ENCODE measurements around the gene UIMC1.
"Not testable (repeated sequence)": the region's sequence is repeated elsewhere in the genome, so short reads cannot be mapped to it uniquely, and the experiment has no call there.

The UIMC1 gene

DNA sequence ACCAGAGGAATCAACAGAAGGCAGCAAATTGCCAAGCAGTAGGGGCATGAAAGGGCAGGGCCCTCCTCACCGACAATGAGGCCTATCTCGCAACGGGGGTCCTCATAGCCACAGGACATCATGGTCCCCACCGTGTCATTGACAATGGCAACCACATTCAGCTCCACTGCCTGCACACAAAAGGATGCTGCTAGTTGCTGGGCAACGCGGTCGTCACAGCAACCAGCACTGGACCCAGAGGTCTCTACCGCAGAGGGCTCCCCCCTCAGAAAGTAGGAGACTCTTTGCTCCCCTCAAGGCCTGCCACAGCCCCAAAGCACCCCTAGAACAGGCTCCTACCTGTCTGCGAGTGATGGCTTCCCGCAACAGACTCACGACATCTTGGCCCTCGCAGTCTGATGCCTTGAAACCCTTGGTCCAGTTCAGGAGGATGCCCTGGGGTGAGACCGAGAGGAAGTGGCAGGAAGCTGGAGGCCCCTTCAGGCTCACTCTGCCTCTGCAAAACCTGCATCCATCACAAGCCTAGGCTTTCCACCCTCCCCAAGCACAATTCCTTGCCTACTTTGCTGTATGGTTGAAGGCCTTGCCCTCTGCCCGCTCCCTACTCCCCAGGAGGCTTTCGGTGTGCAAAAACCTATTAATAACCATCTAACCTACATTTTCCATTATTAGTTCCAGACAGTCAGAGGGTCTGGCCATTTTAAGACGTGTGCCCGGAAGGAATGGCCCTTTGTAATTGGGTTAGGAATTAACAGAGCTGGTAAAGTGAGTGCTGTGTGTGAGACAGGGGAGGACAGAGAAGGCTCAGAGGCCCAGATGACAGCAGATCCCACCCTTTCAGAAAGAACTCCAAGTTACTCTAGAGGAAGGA, 122.6 kb downstream of the UIMC1 start:
- DNase-seq (ENCODE audit: low read depth), result no peak

DNA sequence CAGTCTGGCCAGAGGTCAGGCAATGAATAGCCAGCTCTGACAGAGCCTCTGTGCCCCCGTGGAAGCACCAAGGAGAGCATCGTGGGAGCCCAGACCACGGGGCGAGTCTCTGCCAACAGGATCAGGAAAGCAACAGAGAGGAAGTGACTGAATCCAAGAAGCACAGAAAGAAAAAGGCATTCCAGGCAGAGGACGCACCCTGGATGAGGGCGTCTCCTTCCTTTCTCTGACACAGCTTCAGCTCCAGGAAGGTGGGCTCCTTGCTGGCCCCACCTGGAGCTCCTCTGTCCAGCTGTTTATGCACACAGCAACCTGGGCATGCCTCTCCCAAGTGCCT, 124.0 kb downstream of the UIMC1 start:
- no peak for DNase-seq (ENCODE audit: low read depth)

DNA sequence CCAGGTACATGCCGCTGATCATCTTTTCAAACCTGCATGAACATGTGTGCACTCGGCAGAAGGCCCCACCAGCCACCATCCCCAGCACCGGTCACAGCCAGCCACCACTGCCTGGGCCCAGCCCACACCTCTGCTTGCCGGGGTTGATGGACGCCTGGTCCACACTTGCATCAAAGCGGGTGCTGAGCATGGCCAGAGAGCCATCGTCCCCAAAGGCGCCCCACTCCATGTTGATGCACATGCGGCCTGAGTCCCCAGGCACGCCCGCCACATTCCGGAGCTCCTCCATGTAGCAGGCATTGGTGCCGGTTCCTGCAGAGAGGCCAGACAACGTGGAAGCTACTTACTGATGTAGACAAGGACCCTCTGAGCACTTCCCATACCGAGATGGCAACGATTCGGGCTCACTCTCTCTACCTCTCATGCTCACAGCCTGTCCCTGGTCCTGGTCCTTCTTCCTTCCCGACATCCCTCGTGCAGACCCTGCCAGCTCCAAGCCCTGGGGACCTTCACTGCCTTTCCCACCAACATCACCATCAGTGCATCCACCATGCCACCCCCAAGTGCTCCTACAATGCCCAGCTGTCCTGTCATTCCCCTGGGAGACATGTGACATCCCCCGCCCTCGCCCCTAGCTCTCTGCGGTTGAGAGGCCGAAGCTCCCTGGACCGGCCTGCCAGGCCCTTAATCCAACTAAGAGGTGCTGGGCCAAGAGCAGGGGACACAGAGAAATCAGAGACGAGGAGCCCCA, 124.6 kb downstream of the UIMC1 start:
- DNase-seq (ENCODE audit: low read depth), result no peak

DNA sequence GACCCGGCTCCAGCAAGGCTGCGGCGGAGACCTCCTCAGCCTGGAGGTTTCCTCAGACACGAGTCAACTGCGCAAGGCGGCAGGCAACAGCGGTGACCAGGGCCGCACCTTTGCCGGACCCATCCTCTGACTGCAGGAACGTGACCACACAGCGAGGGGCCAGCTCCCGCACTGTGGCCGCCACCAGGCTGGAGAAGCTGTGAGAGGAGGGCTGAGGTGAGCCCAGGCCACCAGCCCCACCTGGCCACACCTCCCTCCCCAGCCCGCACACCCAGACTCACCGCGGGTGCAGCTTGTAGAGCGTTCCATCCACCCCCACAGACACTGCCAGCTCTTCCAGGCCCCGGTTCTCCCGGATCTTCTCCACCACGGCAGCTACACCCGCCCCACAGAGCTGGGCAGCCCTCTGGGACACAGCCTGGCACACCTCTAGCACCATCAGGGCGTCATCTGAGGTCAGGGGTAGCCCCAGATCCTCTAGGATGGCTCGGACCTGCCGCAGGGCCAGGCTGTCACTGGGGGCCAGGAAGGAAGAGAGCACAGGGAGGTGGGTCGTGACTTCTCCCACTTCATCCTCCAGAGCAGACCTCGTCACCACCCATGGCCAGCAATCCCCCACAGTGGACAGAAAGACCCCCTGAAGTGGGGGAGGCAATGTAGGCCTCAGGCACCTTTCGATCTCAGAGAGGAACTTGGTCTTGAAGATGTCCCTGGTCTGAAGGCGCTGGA, 125.4 kb downstream of the UIMC1 start:
- no peak for DNase-seq (ENCODE audit: low read depth)

DNA sequence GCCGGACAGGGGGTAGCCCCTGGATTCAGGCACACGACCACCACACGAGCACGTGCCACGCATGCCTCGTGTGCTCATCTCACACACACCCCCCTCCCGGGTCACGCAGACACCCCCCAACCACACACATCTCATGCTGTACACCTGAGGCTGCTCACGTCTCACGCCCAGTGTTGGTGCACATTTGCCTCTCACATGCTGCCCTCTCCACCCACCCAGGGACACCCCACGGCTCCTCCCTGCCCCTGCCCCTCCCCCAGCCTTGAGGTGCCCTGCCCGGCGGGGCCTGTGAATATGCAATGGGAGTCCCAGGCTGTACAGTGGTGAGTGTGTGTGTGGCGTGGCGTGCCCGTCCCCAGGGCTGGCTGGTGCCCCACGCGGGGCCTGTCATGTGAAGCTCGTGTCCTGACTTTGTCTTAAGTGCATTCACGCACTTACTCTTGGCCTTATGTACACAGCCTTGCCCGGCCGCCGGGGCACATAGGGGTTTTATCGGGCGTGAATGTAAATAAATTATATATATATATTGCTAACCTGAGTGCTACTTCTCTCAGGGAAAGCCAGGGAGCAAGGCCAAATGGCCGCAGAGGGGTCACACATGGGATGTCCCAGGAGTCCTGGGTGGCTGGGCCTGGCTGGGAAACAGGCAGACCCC, 126.1 kb downstream of the UIMC1 start:
- no peak for DNase-seq (ENCODE audit: low read depth)

DNA sequence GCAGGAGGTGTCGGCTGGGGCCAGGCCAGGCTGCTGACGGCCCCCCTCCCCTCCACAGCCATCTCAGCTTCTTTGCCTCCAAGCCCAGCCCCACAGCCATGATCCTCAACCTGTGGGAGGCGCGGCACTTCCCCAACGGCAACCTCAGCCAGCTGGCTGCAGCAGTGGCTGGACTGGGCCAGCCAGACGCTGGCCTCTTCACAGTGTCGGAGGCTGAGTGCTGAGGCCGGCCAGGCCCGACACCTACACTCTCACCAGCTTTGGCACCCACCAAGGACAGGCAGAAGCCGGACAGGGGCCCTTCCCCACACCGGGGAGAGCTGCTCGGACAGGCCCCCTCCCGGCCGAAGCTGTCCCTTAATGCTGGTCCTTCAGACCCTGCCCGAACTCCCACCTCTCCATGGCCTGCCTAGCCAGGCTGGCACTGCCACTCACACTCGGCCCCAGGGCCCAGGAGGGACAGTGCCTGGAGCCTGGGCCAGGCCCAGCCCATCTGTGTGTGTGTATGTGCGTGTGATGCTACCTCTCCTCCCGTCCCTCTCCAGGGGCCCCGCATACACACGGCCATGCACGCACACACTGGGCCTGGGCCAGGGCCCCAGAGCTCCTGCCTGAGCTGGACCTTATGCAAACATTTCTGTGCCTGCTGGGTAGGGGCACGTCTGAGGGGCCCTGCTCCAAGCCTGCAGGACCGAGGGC, 126.8 kb downstream of the UIMC1 start:
- no peak for DNase-seq (ENCODE audit: low read depth)

DNA sequence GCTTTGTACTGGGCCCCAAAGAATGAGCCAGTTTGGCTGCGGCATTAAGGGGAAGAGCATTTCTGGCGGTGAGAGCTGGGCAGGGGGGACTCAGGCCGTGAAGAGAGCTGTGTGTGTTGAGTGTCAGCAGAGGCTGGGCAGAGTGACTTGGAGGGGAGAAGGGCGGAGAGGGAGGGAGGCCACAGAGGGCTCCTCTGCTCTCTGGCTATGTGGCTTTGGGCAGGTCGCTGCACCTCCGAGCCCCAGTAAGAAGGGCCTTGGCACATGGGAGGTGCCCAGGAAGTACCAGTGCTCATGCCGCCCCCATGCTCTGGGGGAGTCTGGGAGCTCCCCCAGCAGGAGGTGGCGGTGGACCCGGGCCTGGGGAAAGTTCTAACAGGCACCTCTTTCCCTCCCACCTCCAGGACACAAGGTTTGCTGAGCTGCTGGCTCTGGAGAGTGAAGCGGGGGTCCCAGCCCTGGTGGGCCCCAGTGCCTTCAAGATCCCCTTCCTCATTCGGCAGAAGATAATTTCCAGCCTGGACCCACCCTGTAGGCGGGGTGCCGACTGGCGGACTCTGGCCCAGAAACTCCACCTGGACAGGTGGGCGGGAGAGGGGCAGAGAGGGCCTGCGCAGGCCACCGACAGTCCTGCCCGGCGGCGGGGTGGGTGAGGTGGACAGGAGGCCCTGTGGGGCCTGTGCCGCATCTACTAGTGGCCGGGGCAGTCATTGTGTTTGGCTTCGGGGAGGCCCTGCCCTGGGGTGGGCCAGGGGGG, 127.5 kb downstream of the UIMC1 start:
- no peak for DNase-seq (ENCODE audit: low read depth)

DNA sequence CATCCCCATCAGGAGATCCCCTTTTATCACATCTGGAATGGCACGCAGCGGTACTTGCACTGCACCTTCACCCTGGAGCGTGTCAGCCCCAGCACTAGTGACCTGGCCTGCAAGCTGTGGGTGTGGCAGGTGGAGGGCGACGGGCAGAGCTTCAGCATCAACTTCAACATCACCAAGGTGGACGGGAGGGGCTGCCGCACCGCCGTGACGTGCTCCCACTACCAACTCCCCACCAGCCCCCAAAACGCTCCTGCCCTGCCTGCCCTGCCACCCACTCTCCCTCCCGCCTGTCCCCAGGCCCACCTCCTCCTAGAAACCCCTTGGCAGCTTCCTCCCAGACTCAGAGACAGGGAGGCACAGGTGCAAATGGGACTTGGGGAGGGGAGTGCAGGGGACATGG, 128.1 kb downstream of the UIMC1 start:
- no peak for DNase-seq (ENCODE audit: low read depth)

DNA sequence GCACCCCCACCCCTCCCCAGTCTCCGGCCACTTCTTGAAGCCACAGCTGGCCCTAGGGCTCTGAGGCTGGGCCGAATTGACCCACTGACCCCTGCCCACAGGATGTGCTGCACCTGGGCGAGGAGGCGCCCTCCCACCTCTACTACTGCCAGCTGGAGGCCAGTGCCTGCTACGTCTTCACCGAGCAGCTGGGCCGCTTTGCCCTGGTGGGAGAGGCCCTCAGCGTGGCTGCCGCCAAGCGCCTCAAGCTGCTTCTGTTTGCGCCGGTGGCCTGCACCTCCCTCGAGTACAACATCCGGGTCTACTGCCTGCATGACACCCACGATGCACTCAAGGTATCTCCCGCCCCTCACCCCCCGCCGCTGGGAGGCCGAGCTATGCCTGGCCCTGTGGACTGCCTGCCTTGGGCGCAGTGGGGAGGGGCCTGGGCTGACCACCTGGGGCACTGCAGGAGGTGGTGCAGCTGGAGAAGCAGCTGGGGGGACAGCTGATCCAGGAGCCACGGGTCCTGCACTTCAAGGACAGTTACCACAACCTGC, 128.7 kb downstream of the UIMC1 start:
- no peak for DNase-seq (ENCODE audit: low read depth)

DNA sequence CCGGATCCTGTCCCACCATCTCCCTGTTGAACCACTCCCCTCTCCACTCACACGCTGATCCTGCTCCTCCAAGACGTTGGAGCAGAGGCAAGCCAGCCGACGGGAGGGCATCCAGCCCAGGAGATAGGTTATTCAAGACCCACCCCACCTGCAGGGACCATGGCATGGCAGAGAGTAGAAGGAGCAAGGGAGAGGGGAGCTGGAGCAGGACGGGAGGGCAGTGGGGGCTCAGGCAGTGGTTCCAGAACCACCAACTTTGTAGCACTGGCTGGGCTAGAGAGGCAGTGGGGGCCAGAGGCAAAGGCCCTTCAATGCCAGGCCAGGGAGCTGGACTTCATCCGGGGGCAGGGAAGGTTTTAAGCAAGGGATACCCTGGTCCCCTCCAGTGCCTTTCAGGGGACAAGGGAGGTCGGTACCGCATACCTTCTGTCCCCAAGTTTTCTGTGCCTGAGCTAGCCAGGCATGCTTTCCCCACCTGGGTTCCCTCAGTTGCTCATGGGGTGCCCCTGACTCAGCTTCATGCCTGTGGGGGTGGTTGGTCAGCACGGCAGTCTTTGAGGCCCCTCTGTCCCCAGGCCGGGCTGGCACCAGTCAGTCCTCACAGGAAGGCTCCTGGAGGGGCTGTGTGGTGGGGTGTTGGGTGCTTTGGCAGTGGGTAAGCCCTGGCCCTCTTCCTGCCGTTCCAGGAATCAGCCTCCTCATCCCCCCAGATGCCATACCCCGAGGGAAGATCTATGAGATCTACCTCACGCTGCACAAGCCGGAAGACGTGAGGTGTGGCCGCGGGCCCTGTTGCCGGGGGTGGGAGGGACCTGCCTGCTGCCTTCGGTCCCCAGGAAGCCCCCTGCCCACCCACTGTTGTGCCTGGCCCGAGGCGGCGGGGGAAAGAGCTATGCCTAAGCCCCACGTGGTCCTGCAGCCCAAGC, 129.8 kb downstream of the UIMC1 start:
- no peak for DNase-seq (ENCODE audit: low read depth)

DNA sequence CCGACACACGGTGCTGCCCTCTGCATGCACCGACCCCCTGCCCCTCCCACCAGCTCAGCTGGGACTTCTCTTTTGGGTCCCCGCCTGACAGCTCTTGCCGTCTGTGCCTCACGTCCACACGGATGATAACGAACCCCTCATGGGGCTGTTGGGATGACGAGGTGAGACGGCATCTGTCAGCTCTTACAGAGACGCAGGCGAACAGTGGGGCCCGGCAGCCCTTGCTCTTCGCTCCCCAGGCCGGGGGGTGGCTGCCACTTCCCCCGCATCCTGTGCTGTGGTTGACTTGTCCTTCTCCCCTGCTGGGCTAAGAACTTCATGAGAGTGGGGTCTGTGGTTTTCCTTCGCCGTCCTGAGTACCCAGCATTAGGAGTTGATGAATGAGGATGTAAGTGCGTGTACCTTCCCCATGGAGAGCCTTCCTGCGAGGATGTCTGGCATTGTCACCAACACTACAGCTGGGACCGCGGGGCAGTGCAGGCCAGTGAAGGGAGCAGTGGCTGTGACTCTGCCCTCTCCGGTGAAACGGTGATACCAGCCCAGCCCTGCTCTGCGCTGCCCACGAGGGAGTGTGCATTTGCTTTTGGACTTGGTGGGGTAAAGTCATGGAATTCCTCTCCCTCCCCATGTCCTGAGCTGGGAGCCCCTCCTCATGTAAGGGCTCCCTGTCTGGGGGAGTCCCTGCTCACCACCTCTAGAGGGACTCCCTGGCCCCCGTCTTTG, 130.6 kb downstream of the UIMC1 start:
- DNase-seq (ENCODE audit: low read depth), result no peak

DNA sequence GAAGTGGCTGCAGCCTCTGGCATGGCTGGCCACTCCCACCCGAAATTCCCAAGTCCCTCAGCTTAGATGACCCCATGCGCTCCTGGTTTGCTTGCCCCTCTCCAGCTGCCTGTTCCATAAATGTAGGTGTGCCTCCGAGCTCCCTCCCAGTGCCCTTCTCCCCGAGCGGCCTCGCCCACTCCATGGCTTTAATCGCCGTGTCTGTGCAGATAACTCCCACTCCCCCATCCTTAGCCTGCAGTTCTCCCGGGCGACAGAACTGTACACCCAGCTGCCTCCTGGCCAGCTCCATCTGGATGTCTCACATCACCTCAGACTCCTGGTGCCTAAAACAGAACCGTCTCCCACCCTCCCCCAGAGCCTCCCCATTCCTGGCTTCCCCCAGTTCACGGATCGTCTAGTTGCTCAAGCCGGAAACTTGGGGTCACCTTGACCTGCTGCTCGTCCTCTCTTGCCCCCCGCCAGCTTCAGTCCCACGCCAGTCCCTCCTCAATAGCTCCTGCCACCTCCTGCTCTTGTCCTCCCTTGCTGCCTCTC, 131.5 kb downstream of the UIMC1 start:
- DNase-seq (ENCODE audit: low read depth), result no peak

DNA sequence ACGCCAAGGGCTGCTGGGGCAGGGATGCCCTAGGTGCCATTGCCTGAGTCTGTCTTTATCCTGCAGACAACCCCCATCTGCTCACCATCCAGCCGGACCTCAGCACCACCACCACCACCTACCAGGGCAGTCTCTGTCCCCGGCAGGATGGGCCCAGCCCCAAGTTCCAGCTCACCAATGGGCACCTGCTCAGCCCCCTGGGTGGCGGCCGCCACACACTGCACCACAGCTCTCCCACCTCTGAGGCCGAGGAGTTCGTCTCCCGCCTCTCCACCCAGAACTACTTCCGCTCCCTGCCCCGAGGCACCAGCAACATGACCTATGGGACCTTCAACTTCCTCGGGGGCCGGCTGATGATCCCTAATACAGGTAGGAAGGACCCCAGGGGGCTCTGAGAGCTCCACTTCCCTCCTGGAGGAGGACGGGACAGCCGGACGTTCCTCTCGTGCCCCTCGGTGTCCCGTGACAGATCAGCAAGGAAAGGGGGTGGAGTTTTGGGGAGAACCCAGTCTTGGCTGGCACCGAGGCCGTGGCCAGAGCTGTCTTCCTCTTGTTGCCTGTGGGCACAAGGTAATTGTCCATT, 132.3 kb downstream of the UIMC1 start:
- DNase-seq (ENCODE audit: low read depth), result no peak

DNA sequence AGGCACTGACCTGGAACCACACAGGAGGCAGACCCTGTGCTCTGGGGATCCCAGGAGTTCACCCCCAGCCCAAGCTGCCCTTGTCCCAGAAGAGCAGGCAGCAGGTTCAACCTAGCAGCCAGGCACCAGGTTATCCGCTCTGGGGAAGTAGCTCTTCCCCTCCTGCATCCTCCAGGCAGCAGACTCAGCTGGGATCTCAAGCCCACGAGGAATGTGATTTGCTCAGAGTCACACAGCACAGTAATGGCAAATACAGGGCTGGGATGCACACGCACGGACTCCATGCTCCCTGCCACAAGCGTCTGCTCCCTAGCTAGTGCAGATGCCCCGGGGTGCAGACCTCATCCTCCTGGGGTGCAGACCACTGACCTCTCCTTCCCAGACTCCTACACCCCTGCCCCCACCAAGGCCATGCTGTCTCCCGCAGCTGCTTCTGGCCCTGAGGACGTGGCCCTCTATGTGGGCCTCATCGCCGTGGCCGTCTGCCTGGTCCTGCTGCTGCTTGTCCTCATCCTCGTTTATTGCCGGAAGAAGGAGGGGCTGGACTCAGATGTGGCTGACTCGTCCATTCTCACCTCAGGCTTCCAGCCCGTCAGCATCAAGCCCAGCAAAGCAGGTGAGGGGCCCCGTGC, 132.9 kb downstream of the UIMC1 start:
- DNase-seq (ENCODE audit: low read depth), result no peak

DNA sequence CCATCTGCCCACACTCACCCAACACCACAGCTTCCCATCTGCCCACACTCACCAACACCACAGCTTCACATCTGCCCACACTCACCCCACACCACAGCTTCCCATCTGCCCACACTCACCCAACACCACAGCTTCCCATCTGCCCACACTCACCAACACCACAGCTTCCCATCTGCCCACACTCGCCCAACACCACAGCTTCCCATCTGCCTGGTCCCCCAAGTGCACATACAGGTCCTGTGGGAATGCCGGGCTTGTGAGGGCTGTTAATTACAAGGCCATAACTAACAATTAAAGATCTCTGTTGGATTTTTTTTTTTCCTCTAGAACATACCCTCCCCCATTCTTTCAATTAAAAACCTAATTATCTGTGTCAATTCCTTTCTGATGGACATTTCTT, 133.6 kb downstream of the UIMC1 start:
- DNase-seq (ENCODE audit: low read depth), result not testable (repeated sequence)

DNA sequence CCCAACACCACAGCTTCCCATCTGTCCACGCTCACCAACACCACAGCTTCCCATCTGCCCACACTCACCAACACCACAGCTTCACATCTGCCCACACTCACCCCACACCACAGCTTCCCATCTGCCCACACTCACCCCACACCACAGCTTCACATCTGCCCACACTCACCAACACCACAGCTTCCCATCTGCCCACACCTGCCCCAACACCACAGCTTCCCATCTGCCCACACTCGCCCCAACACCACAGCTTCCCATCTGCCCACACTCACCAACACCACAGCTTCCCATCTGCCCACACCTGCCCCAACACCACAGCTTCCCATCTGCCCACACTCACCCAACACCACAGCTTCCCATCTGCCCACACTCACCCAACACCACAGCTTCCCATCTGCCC, 134.0 kb downstream of the UIMC1 start:
- DNase-seq (ENCODE audit: low read depth), result not testable (repeated sequence)

DNA sequence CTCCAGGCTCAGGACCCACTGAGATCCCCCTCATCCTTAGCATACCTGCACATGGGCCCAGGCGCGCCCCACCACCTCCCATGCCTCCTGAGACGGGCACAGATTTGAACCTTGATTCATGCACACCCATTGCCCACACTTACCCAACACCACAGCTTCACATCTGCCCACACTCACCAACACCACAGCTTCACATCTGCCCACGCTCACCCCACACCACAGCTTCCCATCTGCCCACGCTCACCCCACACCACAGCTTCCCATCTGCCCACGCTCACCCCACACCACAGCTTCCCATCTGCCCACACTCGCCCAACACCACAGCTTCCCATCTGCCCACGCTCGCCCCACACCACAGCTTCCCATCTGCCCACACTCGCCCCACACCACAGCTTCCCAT, 135.9 kb downstream of the UIMC1 start:
- not testable (repeated sequence) for DNase-seq (ENCODE audit: low read depth)

DNA sequence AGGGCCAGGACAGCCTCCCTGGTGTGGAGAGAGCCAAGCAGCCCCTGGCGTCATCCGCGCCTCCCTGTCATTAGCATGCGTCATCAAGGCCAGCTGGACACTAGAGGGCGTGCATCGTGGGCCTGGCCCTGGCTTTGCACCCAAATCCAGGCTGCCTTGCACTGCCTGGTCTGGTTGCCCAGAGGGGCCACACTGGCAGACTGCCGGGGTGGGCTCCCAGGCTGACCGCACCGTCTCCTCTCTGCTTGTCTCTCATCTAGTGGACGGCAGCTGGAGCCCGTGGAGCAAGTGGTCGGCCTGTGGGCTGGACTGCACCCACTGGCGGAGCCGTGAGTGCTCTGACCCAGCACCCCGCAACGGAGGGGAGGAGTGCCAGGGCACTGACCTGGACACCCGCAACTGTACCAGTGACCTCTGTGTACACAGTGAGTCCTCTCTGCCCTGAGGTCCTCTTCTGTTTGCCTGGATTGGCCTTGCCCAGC, 136.4 kb downstream of the UIMC1 start:
- no peak for DNase-seq (ENCODE audit: low read depth)
